Effector memory CD8-positive, alpha-beta T cell (primary cell): ENCODE results near the gene LRP10.
"Not testable (repeated sequence)": the region's sequence is repeated elsewhere in the genome, so short reads cannot be mapped to it uniquely, and the experiment has no call there.

ENCODE experiments used
- ATAC-seq: fragments of 150-1000 bp; cut with Tn5 transposase; replicated peaks from 2 replicates; pipeline ENCODE4 v1.10.0; 2021; ENCODE audit warnings: mild to moderate bottlenecking, moderate library complexity
- DNase-seq, 3 experiments: peaks; one replicate each; pipeline ENCODE4 v3.0.0; 2021
- H3K27ac Mint-ChIP-seq, 2 donors: one replicate each; pipeline ENCODE4 v1.8.0; 2022; ENCODE audit warnings: mild to moderate bottlenecking in 2 of 2, mixed read lengths in 2 of 2, moderate library complexity in 2 of 2
- H3K27me3 Mint-ChIP-seq, 2 donors: one replicate each; pipeline ENCODE4 v1.8.0; 2022; ENCODE audit warnings: mixed read lengths in 2 of 2
- H3K36me3 Mint-ChIP-seq: one replicate; pipeline ENCODE4 v1.8.0; 2022; ENCODE audit warnings: mild to moderate bottlenecking, moderate library complexity, mixed read lengths; ENCODE audit not compliant: insufficient read depth
- H3K4me1 Mint-ChIP-seq, 2 donors: one replicate each; pipeline ENCODE4 v1.8.0; 2022; ENCODE audit warnings: low read depth in 2 of 2, mixed read lengths in 2 of 2
- H3K4me3 Mint-ChIP-seq, 2 donors: one replicate each; pipeline ENCODE4 v1.8.0; 2022; ENCODE audit warnings: mild to moderate bottlenecking in 2 of 2, mixed read lengths in 2 of 2, moderate library complexity in 2 of 2
- H3K9me3 Mint-ChIP-seq, 2 donors: one replicate each; pipeline ENCODE4 v1.8.0; 2022; ENCODE audit warnings: mixed read lengths in 2 of 2
- total RNA-seq, 9 experiments: gene quantifications; one replicate each; lab custom pipeline; 2026; lab: John Stamatoyannopoulos, UW

LRP10 gene, protein sequence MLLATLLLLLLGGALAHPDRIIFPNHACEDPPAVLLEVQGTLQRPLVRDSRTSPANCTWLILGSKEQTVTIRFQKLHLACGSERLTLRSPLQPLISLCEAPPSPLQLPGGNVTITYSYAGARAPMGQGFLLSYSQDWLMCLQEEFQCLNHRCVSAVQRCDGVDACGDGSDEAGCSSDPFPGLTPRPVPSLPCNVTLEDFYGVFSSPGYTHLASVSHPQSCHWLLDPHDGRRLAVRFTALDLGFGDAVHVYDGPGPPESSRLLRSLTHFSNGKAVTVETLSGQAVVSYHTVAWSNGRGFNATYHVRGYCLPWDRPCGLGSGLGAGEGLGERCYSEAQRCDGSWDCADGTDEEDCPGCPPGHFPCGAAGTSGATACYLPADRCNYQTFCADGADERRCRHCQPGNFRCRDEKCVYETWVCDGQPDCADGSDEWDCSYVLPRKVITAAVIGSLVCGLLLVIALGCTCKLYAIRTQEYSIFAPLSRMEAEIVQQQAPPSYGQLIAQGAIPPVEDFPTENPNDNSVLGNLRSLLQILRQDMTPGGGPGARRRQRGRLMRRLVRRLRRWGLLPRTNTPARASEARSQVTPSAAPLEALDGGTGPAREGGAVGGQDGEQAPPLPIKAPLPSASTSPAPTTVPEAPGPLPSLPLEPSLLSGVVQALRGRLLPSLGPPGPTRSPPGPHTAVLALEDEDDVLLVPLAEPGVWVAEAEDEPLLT
- total RNA-seq, result 94.2 to 217 (median 124) reads per million in 9 experiments

GRCh38 chr14:22871224-22872032 is at the start of gene LRP10:
TSS of gene LRP10 (plus strand) at chr14:22871740. CDS start at chr14:22872304, 564 bp downstream.
- H3K36me3 Mint-ChIP-seq, result peaks cover 36% of the 10 kb centered on the region
- peak within 1 kb of the TSS; percentile 92 to 95 for H3K27ac Mint-ChIP-seq
- no peaks in the 10 kb centered on the region for H3K9me3 Mint-ChIP-seq
- H3K4me3 Mint-ChIP-seq, result peak within 1 kb of the TSS; percentile 89 to 91
- ATAC-seq, result peak; percentile 81
- DNase-seq, result peak; percentile 60 to 69 (median 67)
- no peaks in the 10 kb centered on the region for H3K27me3 Mint-ChIP-seq
- H3K4me1 Mint-ChIP-seq, result peaks cover 26 to 30% of the 10 kb centered on the region in 2 donors

GRCh38 chr14:22822016-22822570 is 49.4 kb upstream of the LRP10 start:
- DNase-seq, result no peak
- H3K4me1 Mint-ChIP-seq, result no peaks in the 10 kb centered on the region
- H3K4me3 Mint-ChIP-seq, result peak overlapping the region in 1 of 2 donors; percentile 59
- ATAC-seq, result no peak
- no peaks in the 10 kb centered on the region for H3K9me3 Mint-ChIP-seq
- H3K27me3 Mint-ChIP-seq, result peaks cover 22 to 59% of the 10 kb centered on the region in 2 donors
- peaks cover 4% of the 10 kb centered on the region for H3K36me3 Mint-ChIP-seq
- no peak overlapping the region for H3K27ac Mint-ChIP-seq

DNA sequence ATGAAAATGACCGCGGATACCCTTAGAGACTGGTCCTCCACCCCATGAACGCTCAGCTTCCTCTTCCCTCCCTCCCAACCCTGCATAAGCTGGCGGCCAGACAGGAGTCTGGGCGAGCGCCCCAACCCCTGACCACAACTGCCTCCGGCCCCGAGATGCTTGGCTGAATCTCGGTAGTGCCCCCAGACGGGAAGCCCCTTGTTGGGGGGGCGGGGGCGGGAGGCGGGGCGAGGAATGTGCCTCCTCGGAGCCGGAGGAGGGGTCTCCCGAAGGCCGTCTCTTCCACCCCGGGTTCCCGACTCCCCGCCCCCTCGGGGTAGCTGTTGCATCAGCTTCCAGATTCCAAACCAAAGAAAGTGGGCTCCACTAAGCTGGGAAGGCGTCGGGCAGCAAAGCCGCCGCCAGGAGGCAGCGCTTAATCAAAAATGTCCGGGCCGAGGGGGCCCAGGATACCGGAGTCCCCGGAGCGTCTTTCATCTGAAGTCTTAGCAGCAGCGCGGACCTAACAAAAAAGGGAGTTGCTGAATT is 48.9 kb upstream of the LRP10 start:
- H3K27ac Mint-ChIP-seq, result no peak overlapping the region
- peak; percentile 92 for ATAC-seq
- H3K4me3 Mint-ChIP-seq, result peak overlapping the region; percentile 43 to 59

GRCh38 chr14:22824711-22825359 is 46.7 kb upstream of the LRP10 start:
- Mint-ChIP-seq H3K27me3 (peaks cover 21 to 47% of the 10 kb centered on the region in 2 donors), H3K4me1 (peaks cover under 1 to 3% of the 10 kb centered on the region in 2 donors), H3K36me3 (peaks cover 11% of the 10 kb centered on the region), H3K9me3 (no peaks in the 10 kb centered on the region), H3K4me3 (no peak overlapping the region), H3K27ac (no peak overlapping the region)
- no peak for ATAC-seq
- no peak for DNase-seq

More for the DNA sequence above, 48.9 kb upstream of the LRP10 start:
- peak; percentile 61 to 66 (median 63) for DNase-seq
- no peaks in the 10 kb centered on the region for H3K4me1 Mint-ChIP-seq
- no peaks in the 10 kb centered on the region for H3K9me3 Mint-ChIP-seq
- peaks cover 22 to 59% of the 10 kb centered on the region in 2 donors for H3K27me3 Mint-ChIP-seq
- peaks cover 4% of the 10 kb centered on the region for H3K36me3 Mint-ChIP-seq

DNA sequence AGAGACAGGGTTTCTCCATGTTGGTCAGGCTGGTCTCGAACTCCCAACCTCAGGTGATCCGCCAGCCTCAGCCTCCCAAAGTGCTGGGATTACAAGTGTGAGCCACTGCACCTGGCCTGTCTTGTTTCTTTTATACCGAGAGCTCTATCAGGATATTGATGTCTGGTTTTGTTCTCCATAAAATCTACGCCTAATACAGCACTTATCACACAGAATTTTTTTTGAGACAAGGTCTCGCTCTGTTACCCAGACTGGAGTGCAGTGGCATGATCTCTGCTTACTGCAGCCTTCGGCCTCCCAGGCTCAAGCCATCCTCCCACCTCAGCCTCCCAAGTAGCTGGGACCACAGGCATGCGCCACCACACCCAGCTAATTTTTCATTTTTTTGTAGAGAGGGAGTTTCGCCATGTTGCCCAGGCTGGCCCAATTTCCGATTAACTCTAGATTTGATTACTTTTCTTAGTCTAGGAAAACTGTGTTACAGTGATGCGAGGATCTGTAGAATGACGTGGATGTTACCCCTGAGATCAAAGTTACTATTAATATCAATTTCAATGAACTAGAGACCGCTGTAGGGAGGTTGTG is 42.4 kb upstream of the LRP10 start:
- H3K4me3 Mint-ChIP-seq, result peak overlapping the region; percentile 90 to 93
- H3K27ac Mint-ChIP-seq, result peak overlapping the region; percentile 84 to 93
- not testable (repeated sequence) for DNase-seq, ATAC-seq, H3K9me3 Mint-ChIP-seq
- peaks cover 7 to 18% of the 10 kb centered on the region in 2 donors for H3K27me3 Mint-ChIP-seq
- H3K4me1 Mint-ChIP-seq, result peaks cover 13 to 15% of the 10 kb centered on the region in 2 donors
- peaks cover 28% of the 10 kb centered on the region for H3K36me3 Mint-ChIP-seq

DNA sequence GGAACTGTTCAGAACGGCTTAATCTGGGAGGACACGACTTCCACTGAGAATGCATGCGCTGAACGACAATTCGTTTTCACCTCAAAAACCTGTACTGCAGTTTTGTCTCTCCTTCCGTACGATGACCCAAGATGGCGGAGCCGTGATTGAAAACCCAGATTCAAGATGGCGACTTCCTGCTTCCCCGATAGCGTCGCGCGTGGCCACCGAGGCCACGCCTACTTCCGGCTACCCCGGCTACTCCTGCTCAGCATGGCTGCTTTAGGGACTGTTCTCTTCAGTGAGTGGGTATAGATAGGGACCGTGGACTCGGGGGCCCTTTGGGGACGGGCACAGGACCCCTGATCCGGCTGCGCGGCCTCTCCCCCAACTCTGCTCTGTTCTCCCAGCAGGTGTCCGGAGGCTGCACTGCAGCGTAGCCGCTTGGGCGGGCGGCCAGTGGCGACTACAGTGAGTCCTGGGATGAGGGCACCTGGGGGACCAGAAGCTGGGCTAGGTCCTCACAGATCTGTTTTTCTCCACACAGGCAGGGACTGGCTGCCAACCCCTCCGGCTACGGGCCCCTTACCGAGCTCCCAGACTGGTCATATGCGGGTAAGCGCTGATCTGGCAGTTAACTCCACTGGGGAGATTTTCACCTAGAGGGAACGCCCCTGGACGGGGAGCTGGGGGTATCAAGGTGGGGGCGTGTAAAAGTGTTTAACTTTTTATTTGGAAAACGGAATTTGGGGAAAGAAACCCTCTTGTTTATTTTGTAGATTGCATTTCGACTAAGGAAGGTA is 41.7 kb upstream of the LRP10 start, which contains the start of gene MRPL52:
Gene MRPL52 (plus strand): TSS at position 227 of the 782 bp plus-strand sequence. CDS start 26 bp downstream, at position 253.
- Mint-ChIP-seq H3K27ac (peak within 1 kb of the TSS; percentile 84 to 93), H3K27me3 (peaks cover 7 to 11% of the 10 kb centered on the region in 2 donors), H3K4me3 (peak within 1 kb of the TSS; percentile 90 to 93), H3K9me3 (no peaks in the 10 kb centered on the region), H3K4me1 (peaks cover 13 to 15% of the 10 kb centered on the region in 2 donors), H3K36me3 (peaks cover 34% of the 10 kb centered on the region)
- ATAC-seq (peak; percentile 96), DNase-seq (peak; percentile 81 to 83 (median 82))

DNA sequence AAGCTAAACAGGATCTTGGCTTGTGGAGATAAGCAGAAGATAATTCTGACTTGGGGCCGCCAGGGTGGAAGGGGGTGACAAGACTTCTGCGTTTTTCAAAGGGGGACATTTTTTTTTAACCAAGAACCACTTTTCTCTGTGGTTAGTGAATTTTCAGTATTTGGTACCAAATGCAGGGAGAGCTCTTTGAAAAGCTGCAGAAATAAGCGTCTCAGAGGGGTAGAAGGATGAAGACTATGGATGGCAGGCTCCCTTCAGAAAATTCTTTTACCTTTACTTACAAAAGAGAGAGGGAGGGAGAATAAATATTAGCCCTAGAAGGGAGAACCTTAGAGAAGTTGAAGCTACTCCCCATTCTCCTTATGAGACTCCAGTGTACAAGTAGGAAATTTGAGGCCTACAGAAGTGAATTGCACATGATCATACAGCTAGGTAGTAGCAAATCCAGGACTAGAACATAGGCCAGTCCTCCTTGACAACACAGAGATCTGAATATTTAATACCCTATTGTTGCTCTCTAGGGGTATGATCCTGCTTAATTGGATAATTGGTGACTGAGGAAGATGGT is 41.0 kb upstream of the LRP10 start:
- peaks cover 13 to 15% of the 10 kb centered on the region in 2 donors for H3K4me1 Mint-ChIP-seq
- no peaks in the 10 kb centered on the region for H3K9me3 Mint-ChIP-seq
- H3K27ac Mint-ChIP-seq, result peak overlapping the region; percentile 84 to 93
- H3K36me3 Mint-ChIP-seq, result peaks cover 40% of the 10 kb centered on the region
- peak overlapping the region; percentile 90 to 93 for H3K4me3 Mint-ChIP-seq
- ATAC-seq (peak; percentile 3), DNase-seq (no peak)
- H3K27me3 Mint-ChIP-seq, result peaks cover 5 to 8% of the 10 kb centered on the region in 2 donors

GRCh38 chr14:22835505-22835904 is 36.0 kb upstream of the LRP10 start:
- DNase-seq (no peak), ATAC-seq (no peak)
- Mint-ChIP-seq H3K4me3 (no peak overlapping the region), H3K36me3 (peaks cover 34% of the 10 kb centered on the region), H3K27ac (peak overlapping the region in 1 of 2 donors; percentile 30), H3K4me1 (peaks cover 8 to 9% of the 10 kb centered on the region in 2 donors), H3K27me3 (peaks cover 10 to 39% of the 10 kb centered on the region in 2 donors), H3K9me3 (no peaks in the 10 kb centered on the region)

- Mint-ChIP-seq H3K4me1 (peaks cover 1 to 8% of the 10 kb centered on the region in 2 donors), H3K4me3 (peak within 1 kb of the TSS; percentile 54 to 64), H3K9me3 (no peaks in the 10 kb centered on the region), H3K36me3 (peaks cover 28% of the 10 kb centered on the region), H3K27me3 (peaks cover 10 to 46% of the 10 kb centered on the region in 2 donors), H3K27ac (peak within 1 kb of the TSS in 1 of 2 donors; percentile 30)
- ATAC-seq (no peak), DNase-seq (no peak)
These were observed 35.0 kb upstream of the LRP10 start, which contains the start of gene MMP14 for GRCh38 chr14:22836301-22837113. TSS of gene MMP14 (plus strand) at chr14:22836585. CDS start at chr14:22836818, 233 bp downstream.

GRCh38 chr14:22837114-22837749 is 34.3 kb upstream of the LRP10 start:
- Mint-ChIP-seq H3K4me3 (peak overlapping the region; percentile 54 to 64), H3K27ac (no peak overlapping the region), H3K4me1 (peaks cover 0 to 5% of the 10 kb centered on the region in 2 donors), H3K9me3 (no peaks in the 10 kb centered on the region), H3K36me3 (peaks cover 23% of the 10 kb centered on the region), H3K27me3 (peaks cover 10 to 52% of the 10 kb centered on the region in 2 donors)
- ATAC-seq (no peak), DNase-seq (no peak)
